GM18511 (cell line): ENCODE data around the gene DSG3.

ENCODE experiments used
- ATAC-seq: cut with Tn5 transposase; IDR thresholded peaks from one replicate; pipeline ENCODE4 v1.9.1; 2021; ENCODE audit warnings: mild to moderate bottlenecking, moderate library complexity; ENCODE audit not compliant: unreplicated experiment

The DSG3 gene

DNA sequence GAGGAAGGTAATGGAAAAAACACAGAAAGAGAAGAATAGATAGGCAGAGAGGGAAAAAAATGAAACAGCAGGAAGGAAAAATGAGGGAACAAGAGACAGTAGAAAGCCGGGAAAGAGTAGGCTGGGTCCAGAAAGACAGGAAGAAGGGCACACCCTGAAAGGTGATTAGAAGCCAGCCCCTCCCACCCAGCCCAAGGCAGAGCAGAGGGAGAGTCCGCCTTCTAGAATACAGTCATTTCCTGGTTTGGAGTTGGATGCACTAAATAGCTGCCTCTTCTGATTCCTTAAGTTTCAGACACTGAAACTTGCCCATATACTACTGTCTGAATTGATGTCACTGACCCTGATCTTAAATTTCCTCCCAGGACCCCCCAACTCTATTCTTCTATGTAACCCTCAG lies 17.9 kb upstream of the DSG3 start:
- ATAC-seq: no peak

DNA sequence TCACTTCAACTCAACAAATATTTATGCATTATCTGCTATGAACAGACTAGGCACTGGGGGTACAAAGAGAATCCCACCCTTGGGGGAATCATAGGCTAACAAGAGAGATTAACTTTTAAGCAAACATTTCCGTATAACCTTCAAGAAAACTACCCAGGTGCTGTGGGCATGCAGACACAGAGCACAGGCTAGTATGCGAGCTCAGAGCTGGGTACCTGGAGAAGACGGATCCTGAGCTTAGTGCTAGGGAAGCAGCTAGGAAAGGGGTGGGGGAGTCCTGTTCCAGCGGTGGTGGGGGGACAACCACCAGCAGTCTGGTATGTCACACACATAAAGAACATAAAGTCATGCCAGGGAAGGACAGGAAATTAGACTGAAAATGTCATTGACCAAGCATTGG lies 17.5 kb upstream of the DSG3 start:
- ATAC-seq: no peak

DNA sequence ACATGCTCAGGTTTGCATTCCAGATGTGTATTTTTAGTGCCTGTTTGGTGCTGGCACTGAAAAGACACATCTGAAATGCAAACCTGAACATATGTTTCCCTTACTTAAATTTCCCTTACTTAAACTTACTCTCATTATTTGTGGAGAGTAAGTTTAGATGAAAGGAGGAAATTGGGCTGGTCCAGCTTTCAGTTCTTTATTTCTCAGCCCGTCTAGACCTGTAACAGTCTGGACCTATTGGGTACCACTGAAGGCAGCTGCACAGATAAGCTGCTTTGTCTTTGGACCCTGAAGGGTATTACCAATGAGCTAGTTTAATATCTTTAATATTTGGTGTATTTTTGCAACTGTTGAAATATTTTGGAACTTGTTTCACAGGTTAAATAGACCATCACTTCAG lies 17.0 kb upstream of the DSG3 start:
- ATAC-seq: no peak

GRCh38 chr18:31432316-31432715 lies 15.2 kb upstream of the DSG3 start:
- ATAC-seq: no peak

DNA sequence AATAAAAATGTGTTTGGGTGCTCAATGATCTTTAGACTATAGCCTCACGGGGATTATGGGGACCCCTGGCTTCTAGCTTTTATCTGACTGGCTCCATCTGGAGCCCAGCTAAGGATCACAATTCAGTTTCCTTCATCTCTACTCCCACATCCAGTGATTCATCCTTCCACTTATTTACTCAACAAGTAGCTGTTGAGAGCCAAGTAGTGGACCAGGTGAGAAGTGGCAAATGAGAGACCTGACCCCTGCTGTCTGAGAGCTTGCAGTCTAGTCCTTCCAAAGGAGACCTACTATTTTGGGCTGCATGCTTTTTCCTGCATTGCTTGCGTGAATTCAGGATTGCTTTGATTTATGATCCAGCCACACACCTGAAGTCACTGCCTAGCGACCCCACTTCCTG lies 10.7 kb upstream of the DSG3 start:
- ATAC-seq: no peak

GRCh38 chr18:31438402-31438801 lies 9.1 kb upstream of the DSG3 start:
- ATAC-seq: peak; percentile 71

DNA sequence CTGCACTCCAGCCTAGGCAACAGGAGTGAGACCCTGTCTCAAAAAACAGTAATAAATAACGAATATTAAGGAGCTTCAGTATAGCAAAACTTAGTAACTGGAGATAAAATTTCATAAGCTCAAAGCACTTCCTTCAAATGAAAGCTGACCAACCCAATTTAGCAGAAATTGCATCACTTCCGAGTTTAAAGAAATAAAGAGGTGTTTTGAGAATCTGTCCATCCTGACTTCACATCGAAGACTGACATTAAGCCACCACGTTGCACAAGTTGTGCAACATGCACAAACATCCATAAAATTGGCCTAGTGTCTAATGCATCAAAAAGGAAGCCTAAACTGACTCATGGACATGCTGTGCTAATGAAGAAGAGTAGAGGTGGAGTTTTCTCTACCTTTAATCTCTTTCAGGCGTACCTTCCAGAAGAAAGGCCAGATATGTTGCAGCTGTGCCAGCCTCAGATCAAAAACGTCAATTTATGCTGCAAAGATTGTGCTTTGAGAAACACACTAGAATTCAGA lies 7.7 kb upstream of the DSG3 start:
- ATAC-seq: no peak

DNA sequence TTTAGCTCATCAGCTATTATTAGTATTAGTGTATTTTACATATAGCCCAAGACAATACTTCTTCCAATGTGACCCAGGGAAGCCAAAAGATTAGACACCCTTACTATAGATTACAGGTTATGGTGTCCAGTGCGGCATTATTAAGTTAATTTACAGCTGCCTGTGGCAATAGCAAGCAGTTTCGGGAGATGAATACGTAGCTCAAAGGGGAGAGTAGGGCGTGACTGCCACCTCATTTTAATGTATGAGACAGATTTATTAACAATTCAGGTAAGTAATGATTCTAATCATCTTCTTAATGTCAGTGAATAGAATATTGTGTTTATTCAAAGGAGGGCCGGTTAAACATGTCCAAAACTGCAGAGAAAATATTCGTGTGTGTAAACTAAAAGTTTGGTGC lies 6.8 kb upstream of the DSG3 start:
- no peak for ATAC-seq

- ATAC-seq: no peak
Observed at GRCh38 chr18:31441493-31441892, 6.0 kb upstream of the DSG3 start.

- no peak for ATAC-seq
Observed at GRCh38 chr18:31444142-31444541, 3.4 kb upstream of the DSG3 start.

DNA sequence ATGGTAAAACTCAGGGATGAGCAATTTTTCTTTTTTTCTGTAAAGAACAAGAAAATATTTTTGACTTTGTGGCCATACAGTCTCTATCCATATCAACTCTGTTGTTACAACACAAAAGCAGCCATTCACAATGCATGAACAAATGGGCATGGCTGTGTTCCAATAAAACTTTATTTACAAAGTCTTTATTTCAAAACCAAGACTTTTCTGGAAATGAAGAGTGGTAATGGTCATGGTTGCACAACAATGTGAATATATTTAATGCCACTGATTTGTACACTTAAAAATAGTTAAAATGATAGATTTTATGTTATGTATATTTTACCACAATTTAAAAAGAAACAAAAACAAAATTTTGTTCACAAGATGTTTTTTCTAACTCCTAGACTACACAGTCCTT lies 1.6 kb upstream of the DSG3 start:
- no peak for ATAC-seq

DNA sequence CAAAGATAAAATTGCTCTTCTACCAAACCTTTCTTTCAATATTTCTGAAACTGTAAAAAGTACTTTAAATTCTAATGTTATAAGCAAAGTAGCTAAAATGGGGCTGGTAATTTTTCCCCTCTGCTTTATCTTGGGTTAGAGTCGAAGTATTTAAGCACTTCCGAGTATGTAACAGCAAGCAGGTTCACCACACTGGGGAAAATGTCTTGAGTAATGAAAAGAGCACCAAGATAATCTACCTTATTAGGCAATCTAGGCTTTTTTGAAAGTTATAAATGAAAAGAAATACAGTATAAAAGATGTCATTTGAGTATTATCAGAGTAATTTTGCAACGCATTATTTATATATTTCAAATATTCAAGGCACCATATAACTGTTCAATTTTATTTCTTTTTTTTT lies 687 bp upstream of the DSG3 start:
- ATAC-seq: no peak

GRCh38 chr18:31450409-31450808 lies 2.9 kb downstream of the DSG3 start:
- no peak for ATAC-seq

GRCh38 chr18:31451625-31452024 lies 4.1 kb downstream of the DSG3 start:
- ATAC-seq: no peak

DNA sequence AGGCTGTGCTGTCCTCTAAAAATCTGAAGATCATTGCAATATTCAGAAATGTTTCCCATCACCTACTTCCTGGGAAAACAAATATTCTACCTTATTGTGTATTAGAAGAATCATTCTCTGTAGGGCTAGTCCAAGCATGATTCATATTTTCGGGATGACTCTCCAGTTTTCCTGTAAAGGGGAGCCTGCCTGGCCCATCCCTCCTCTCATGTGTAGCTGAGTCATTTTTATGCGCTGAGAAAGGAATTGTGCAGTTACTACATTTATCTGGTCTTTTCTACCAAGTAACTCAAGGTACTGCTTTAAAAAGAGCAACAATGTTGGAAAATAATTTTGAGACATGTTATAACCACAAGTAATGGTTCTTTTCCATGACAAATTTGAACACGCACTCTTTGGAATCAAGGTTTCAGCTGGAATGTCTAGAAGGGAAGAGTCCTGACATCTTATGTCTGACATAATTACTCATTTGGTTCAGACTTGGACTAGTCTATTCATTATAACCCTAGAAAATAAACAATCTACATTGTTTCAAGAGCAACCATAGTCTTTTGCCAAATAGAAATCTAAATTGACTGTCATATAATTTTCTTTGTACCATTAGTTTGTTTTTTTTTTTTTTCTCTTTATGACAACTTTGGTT lies 6.6 kb downstream of the DSG3 start:
- ATAC-seq: no peak

- no peak for ATAC-seq
Observed at GRCh38 chr18:31469629-31470028, 22.1 kb downstream of the DSG3 start.

- no peak for ATAC-seq
Observed at GRCh38 chr18:31478688-31479087, 31.1 kb downstream of the DSG3 start.

- ATAC-seq: no peak
Observed at GRCh38 chr18:31482051-31482450, 34.5 kb downstream of the DSG3 start.

- ATAC-seq: no peak
Observed at GRCh38 chr18:31483396-31483795, 35.9 kb downstream of the DSG3 start.

GRCh38 chr18:31484461-31484860 lies 36.9 kb downstream of the DSG3 start:
- no peak for ATAC-seq

DNA sequence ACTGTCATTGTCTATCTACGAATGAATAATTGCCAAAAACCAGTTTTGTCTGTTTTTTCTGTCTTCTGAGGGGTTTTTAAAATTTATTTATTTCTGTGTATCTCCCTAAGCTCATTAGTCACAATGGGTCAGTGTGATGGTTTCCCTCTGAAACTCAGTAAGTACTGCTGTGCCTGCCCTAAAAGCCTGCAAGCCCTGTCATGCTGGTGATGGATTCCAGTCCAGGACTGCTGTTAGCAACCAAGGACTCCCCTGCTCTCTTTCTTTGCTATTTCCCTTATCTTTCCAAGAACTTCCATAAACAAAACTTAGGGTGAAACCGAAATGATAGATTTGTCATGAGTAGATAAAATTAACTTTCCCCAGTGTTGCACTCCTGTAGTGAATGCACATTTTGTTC lies 38.6 kb downstream of the DSG3 start:
- no peak for ATAC-seq

DNA sequence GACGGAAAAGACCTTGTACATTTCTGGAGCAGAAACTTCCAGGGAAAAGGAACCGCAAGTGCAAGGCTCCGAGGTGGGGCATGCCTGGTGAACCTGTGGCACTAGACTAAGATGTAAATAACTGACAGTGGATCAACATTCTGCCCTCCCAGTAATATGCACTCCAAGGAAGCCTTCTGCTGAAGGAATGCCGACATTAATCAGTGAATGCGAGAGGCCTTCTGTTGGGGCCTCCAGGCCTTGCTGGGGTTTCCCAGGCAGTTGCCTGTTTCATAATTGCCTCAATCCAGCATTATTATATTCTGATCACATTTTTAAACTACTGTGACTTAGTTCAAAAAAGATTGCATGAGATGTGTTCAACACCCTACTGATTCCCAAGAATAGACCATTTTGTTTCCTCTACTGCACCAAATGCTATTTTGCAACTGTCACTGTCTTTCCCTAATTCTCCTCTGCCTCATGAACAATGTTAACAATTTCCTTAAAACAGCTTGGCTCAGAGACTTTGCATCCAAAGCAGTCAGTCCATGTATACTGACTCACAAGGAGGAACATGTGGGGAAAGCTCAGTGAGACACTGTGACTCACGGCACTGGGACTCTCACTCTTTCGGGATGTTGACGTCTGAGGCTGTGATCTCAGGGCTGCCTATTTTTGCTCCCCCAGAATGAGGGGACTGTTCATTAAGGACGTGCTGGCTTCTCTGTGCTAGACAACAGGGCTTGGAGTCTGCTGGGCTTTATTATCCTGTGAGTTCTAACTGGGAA lies 39.9 kb downstream of the DSG3 start:
- ATAC-seq: no peak

- ATAC-seq: no peak
Observed at GRCh38 chr18:31489311-31489710, 41.8 kb downstream of the DSG3 start.
